GM12801 (cell line): ENCODE measurements around the gene BRSK2.

Experiments used
- CTCF ChIP-seq: IDR thresholded peaks from one replicate; pipeline ENCODE4 v1.5.1; 2011; ENCODE audit warnings: control low read depth; ENCODE audit not compliant: insufficient read length; ENCODE audit errors: extremely low read depth

Gene BRSK2

GRCh38 chr11:1444823-1445422 is 55.2 kb downstream of the BRSK2 start:
- TF ChIP-seq CTCF = no peak

- no peak for TF ChIP-seq CTCF
These were observed 56.2 kb downstream of the BRSK2 start for GRCh38 chr11:1445741-1446445.

GRCh38 chr11:1446623-1447022 is 56.9 kb downstream of the BRSK2 start:
- no peak for TF ChIP-seq CTCF

GRCh38 chr11:1447845-1448825 is 58.4 kb downstream of the BRSK2 start:
- TF ChIP-seq CTCF = no peak

- TF ChIP-seq CTCF = no peak
These were observed 59.1 kb downstream of the BRSK2 start for GRCh38 chr11:1448882-1449281.

GRCh38 chr11:1449490-1450243 is 59.9 kb downstream of the BRSK2 start:
- no peak for TF ChIP-seq CTCF
